Smooth muscle cell (in vitro differentiated cells): ENCODE measurements around the gene FRMD4A. TPM values are rescaled to one million over a fixed set of nuclear protein-coding genes. Genes with fewer than 3 reads are reported as not detected.

Experiments used
- DNase-seq: peaks from one replicate; lab custom pipeline; 2025; ENCODE audit not compliant: unreplicated experiment; lab: John Stamatoyannopoulos, UW
- H2AFZ ChIP-seq: fragments of 200-600 bp; sonication (generic); 2 replicates; pipeline ENCODE4 v1.6.0; 2016; ENCODE audit warnings: antibody characterized with exemption, low read depth, mild to moderate bottlenecking
- H3F3A ChIP-seq: fragments of 200-600 bp; sonication (generic); 2 replicates; pipeline ENCODE4 v1.6.0; 2017; ENCODE audit warnings: antibody characterized with exemption, low read depth
- H3K27ac ChIP-seq: fragments of 200-600 bp; sonication (generic); 2 replicates; pipeline ENCODE4 v1.5.1; 2016; ENCODE audit warnings: low read depth, mild to moderate bottlenecking
- H3K27me3 ChIP-seq: fragments of 200-600 bp; sonication (generic); 2 replicates; pipeline ENCODE4 v1.6.1; 2016; ENCODE audit warnings: low read depth, mild to moderate bottlenecking
- H3K36me3 ChIP-seq: fragments of 200-600 bp; sonication (generic); 2 replicates; pipeline ENCODE4 v1.5.1; 2016; ENCODE audit warnings: low read depth
- H3K4me1 ChIP-seq: fragments of 200-600 bp; sonication (generic); 2 replicates; pipeline ENCODE4 v1.5.1; 2016; ENCODE audit warnings: low read depth
- H3K4me2 ChIP-seq: fragments of 200-600 bp; sonication (generic); 2 replicates; pipeline ENCODE4 v1.6.0; 2016; ENCODE audit warnings: mild to moderate bottlenecking
- H3K4me3 ChIP-seq: fragments of 200-600 bp; sonication (generic); 2 replicates; pipeline ENCODE4 v1.5.1; 2016; ENCODE audit warnings: mild to moderate bottlenecking
- H3K79me2 ChIP-seq: fragments of 200-600 bp; sonication (generic); 2 replicates; pipeline ENCODE4 v1.6.0; 2016; ENCODE audit warnings: low read depth, mild to moderate bottlenecking
- H3K9ac ChIP-seq: fragments of 200-600 bp; sonication (generic); 2 replicates; pipeline ENCODE4 v1.6.0; 2016; ENCODE audit warnings: low read depth
- H3K9me3 ChIP-seq: fragments of 200-600 bp; sonication (generic); replicated peaks from 2 replicates; pipeline ENCODE4 v1.5.1; 2016; ENCODE audit warnings: low read depth
- H4K20me1 ChIP-seq: fragments of 200-600 bp; sonication (generic); 2 replicates; pipeline ENCODE4 v1.6.0; 2016; ENCODE audit warnings: low read depth
- WGBS: methylation state at CpG from one replicate; pipeline ENCODE4 v1.1.7; 2016; ENCODE audit warnings: low lambda C conversion rate; 5-methylcytosine and 5-hydroxymethylcytosine counted together
- polyA plus RNA-seq: library from polyadenylated mRNA; unstranded; fragments of >200 nt; fragmentation: Nextera tagmentation; extraction: Ambion mirVana; gene quantifications from 2 replicates; pipeline ENCODE4 v1.2.1, GENCODE V29; 2016
- total RNA-seq: library from RNA; depleted of rRNA; stranded (reverse); fragments of >200 nt; gene quantifications from 2 replicates; pipeline ENCODE4 v1.2.3, GENCODE V29; 2014
- TF ChIP-seq, protein P1 (sequence below): fragments of 200-600 bp; sonication (generic); IDR thresholded peaks from 2 replicates; pipeline ENCODE4 v1.5.1; 2017; ENCODE audit warnings: borderline replicate concordance, mild to moderate bottlenecking, antibody characterized with exemption; ENCODE audit not compliant: insufficient read depth, poor library complexity, severe bottlenecking

Gene FRMD4A
- total and polyA plus RNA-seq, 2 experiments from 2014 or later = 3.0 to 5.4 TPM

DNA sequence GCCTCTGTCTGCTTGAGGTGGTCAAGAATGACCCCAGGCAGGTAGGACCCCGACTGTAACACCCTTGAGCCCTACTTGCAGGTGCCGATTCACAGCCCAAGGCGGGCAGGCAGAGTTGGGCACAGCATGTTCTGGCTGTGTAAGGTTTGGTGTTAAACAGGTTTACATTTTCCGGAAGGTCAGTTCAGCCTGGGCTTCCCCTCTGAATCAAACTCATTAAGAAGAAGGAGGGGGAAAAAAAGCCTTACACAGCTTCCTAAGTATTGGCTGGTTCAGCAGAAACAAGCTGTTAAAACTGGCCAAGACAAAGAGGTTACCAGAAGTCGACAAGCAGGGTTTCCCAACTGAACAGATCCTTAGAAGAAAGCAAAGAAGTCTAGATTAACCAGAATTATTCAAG lies 611.3 kb downstream of the FRMD4A start:
- H3K4me1 ChIP-seq = no peaks in the 10 kb centered on the region
- H4K20me1 ChIP-seq = no peaks in the 10 kb centered on the region
- H3K27me3 ChIP-seq = no peaks in the 10 kb centered on the region
- no peak overlapping the region for H3K4me3 ChIP-seq
- H3F3A ChIP-seq = no peaks in the 10 kb centered on the region
- H3K79me2 ChIP-seq = no peaks in the 10 kb centered on the region
- whole genome bisulfite sequencing = 85% methylated on average over 5 of the region's 5 CpGs
- no peak overlapping the region for H2AFZ ChIP-seq
- DNase-seq = no peak
- H3K9me3 ChIP-seq = no peaks in the 10 kb centered on the region
- no peaks in the 10 kb centered on the region for H3K36me3 ChIP-seq
- H3K4me2 ChIP-seq = no peak overlapping the region
- TF ChIP-seq, protein P1, sequence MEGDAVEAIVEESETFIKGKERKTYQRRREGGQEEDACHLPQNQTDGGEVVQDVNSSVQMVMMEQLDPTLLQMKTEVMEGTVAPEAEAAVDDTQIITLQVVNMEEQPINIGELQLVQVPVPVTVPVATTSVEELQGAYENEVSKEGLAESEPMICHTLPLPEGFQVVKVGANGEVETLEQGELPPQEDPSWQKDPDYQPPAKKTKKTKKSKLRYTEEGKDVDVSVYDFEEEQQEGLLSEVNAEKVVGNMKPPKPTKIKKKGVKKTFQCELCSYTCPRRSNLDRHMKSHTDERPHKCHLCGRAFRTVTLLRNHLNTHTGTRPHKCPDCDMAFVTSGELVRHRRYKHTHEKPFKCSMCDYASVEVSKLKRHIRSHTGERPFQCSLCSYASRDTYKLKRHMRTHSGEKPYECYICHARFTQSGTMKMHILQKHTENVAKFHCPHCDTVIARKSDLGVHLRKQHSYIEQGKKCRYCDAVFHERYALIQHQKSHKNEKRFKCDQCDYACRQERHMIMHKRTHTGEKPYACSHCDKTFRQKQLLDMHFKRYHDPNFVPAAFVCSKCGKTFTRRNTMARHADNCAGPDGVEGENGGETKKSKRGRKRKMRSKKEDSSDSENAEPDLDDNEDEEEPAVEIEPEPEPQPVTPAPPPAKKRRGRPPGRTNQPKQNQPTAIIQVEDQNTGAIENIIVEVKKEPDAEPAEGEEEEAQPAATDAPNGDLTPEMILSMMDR = no peak
- no peak overlapping the region for H3K9ac ChIP-seq
- H3K27ac ChIP-seq = no peak overlapping the region

DNA sequence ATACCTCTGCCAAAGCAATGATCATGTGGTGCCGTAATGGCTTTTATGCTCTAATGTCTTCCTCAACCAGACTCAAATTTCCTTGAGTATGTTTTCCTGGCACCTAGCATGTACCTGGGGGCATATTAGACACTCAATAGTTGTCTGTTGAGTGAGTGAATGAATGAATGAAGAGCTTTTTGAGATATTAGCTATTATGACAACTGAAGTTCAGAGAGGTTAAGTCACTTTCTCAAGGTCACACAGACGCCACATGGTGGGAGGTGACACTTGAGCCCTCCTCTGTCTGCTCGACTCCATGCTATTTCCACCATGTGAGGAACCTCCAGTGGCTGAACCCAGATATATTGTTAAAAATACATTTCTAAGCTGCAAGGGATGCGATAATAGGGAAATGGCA lies 611.9 kb downstream of the FRMD4A start:
- H3K4me2 ChIP-seq = no peak overlapping the region
- no peak overlapping the region for H3K27ac ChIP-seq

DNA sequence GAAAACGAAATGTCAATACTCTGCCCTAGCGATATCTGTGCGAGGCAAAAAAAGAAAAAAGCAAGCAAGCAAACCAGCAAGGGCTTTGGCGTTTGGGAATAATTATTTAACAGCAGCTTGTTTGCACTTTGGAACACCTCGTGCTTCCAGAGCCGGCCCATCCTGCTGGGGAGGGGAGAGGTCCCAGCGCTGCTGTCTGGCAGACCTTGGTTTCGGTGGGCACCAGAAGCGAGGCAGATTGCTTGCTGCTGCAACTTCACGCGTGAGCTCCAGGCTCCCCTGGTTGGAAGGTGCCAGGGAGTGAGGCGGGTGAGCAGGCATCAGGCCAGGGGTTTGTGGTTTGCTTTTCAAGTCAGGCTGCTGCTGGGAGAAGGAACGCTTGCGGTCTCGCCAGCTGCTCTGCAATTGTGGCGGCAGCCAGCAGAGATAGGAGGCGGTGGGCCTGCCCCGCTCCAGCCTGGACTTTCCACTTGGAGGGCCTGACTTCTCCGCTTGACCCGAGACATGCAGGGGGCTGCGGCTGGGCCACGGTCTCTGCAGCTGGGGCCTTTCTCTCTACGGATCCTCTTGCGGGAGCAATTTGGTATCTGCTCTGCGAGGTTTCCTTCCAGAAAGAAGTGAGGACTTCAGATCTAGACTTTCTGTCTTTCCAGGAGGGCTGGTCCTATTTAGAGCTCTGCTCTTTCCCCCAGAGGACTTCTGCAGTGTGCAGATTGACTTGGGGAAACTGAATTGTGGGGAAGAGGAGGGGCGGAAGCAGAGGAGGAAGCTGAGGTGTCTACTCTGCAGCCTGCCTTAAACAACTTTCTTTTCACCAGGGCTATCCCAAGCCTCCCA lies 612.6 kb downstream of the FRMD4A start:
- no peak overlapping the region for H3K4me3 ChIP-seq
- TF ChIP-seq, protein P1 = no peak

More for the DNA sequence above, 611.9 kb downstream of the FRMD4A start:
- no peak for DNase-seq
- H3K36me3 ChIP-seq = no peaks in the 10 kb centered on the region
- H3K79me2 ChIP-seq = no peaks in the 10 kb centered on the region
- TF ChIP-seq, protein P1 = no peak
- H3F3A ChIP-seq = no peaks in the 10 kb centered on the region
- H3K4me1 ChIP-seq = no peaks in the 10 kb centered on the region
- H2AFZ ChIP-seq = no peak overlapping the region
- no peak overlapping the region for H3K4me3 ChIP-seq
- no peaks in the 10 kb centered on the region for H4K20me1 ChIP-seq
- 92% methylated on average over 4 of the region's 4 CpGs for WGBS
- H3K9ac ChIP-seq = no peak overlapping the region
- H3K9me3 ChIP-seq = no peaks in the 10 kb centered on the region
- no peaks in the 10 kb centered on the region for H3K27me3 ChIP-seq

GRCh38 chr10:13717571-13717935 lies 613.2 kb downstream of the FRMD4A start:
- H3K4me1 ChIP-seq = no peaks in the 10 kb centered on the region

More for the DNA sequence above, 612.6 kb downstream of the FRMD4A start:
- DNase-seq = no peak
- Histone ChIP-seq H3K4me2 (peak overlapping the region; percentile 42), H3K4me1 (no peaks in the 10 kb centered on the region), H3K36me3 (no peaks in the 10 kb centered on the region), H3F3A (no peaks in the 10 kb centered on the region), H3K79me2 (no peaks in the 10 kb centered on the region), H3K9me3 (no peaks in the 10 kb centered on the region), H2AFZ (no peak overlapping the region), H3K27ac (no peak overlapping the region), H3K9ac (no peak overlapping the region), H3K27me3 (no peaks in the 10 kb centered on the region), H4K20me1 (no peaks in the 10 kb centered on the region)
- 61% methylated on average over 26 of the region's 26 CpGs for WGBS

More at GRCh38 chr10:13717571-13717935, 613.2 kb downstream of the FRMD4A start:
- Histone ChIP-seq H2AFZ (no peak overlapping the region), H3K4me3 (no peak overlapping the region), H3K9me3 (no peaks in the 10 kb centered on the region), H3K4me2 (peak overlapping the region; percentile 42), H3K36me3 (no peaks in the 10 kb centered on the region), H3K9ac (no peak overlapping the region), H3K79me2 (no peaks in the 10 kb centered on the region), H3F3A (no peaks in the 10 kb centered on the region), H3K27ac (no peak overlapping the region), H4K20me1 (no peaks in the 10 kb centered on the region), H3K27me3 (no peaks in the 10 kb centered on the region)
- no peak for DNase-seq
- WGBS = 92% methylated on average over 8 of the region's 8 CpGs
- TF ChIP-seq, protein P1 = no peak
